Effector memory CD4-positive, alpha-beta T cell (primary cell): ENCODE results near the gene LRRC4C.

Source experiments
- DNase-seq, 3 donors: peaks; one replicate each; pipeline ENCODE4 v3.0.0-alpha.2; 2020
- H3K27ac ChIP-seq: 2 replicates; pipeline ENCODE4 v1.7.0; 2013; ENCODE audit warnings: mild to moderate bottlenecking, low read length, moderate library complexity; ENCODE audit not compliant: insufficient read depth, poor library complexity, severe bottlenecking
- H3K27me3 ChIP-seq: replicated peaks from 2 replicates; pipeline ENCODE4 v1.7.0; 2013; ENCODE audit warnings: mild to moderate bottlenecking, low read length; ENCODE audit not compliant: insufficient read depth, control insufficient read depth, poor library complexity, severe bottlenecking
- H3K36me3 ChIP-seq: 2 replicates; pipeline ENCODE4 v1.7.0; 2013; ENCODE audit warnings: mild to moderate bottlenecking, low read length, moderate library complexity; ENCODE audit not compliant: control insufficient read depth, insufficient read depth
- H3K4me1 ChIP-seq: 2 replicates; pipeline ENCODE4 v1.7.0; 2013; ENCODE audit warnings: low read length, mild to moderate bottlenecking; ENCODE audit not compliant: control insufficient read depth, insufficient read depth, poor library complexity, severe bottlenecking
- H3K4me3 ChIP-seq: 2 replicates; pipeline ENCODE4 v1.7.0; 2013; ENCODE audit warnings: low read length, low read depth, mild to moderate bottlenecking; ENCODE audit not compliant: insufficient read depth, poor library complexity, severe bottlenecking
- H3K9me3 ChIP-seq: 2 replicates; pipeline ENCODE4 v1.7.0; 2013; ENCODE audit warnings: mild to moderate bottlenecking, low read length, moderate library complexity; ENCODE audit not compliant: control insufficient read depth

Gene LRRC4C

DNA sequence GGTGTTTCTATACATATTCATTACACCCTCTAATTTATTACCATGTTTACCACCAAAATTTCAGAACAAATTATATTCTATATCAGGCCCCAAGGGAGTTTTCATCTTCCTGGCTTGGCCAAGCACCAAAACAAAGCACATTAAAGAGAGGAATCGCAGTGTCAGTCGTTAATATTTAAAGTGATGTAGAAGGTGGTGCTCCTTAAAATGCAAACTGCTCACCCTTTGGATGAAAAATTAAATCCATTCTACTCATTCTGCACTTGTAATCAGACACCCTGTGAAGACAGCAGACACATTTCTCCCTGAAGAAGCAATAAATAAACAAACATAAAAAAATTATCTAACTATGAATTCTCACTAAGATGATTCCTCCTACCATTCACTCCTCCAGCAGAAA is 113.4 kb downstream of the LRRC4C start:
- DNase-seq = no peak
- no peaks in the 10 kb centered on the region for H3K36me3 ChIP-seq
- H3K9me3 ChIP-seq = no peaks in the 10 kb centered on the region
- H3K27ac ChIP-seq = no peak overlapping the region
- no peak overlapping the region for H3K4me3 ChIP-seq
- no peaks in the 10 kb centered on the region for H3K4me1 ChIP-seq
- H3K27me3 ChIP-seq = no peaks in the 10 kb centered on the region

DNA sequence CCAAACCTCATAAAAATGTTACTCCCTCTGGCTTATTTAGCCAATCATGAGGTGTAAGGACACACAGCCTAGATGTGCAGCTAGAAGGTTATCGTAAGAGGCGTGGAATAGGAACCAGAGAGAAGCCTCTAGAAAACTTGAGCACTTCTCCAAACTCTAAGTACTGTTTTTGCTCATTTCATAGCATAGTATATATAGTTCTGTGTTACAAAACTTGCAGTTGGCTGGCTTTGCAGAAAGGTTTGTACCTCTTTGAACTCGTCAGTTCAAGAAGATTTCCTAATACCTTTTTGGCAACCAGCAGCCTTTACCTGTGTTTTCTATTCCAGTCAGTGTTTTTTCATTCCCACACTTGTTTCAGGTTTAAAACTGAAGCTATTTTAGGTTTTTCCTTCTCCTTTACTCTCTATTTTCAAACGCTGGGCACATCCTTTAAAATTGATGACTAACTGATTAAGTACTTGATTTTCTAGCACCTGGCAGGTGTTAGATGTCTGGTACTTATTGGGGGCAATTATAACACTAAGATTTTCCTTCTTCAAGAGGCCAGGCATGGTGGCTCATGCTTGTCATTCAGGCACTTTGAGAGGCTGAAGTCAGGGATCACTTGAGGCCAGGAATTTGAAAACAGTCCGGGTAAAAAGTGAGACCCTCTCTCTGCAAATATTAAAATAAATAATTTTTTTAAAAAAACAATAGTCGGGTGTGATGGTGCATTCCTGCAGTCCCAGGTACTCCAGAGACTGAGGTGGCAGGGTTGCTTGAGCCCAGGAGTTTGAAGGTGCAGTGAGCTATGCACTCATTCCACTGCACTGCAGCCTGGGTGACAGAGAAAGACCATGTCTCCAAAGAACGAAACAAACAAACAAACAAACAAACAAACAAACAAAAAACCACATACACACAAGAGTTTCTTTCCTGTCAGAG is 125.2 kb downstream of the LRRC4C start:
- H3K27me3 ChIP-seq = no peaks in the 10 kb centered on the region
- no peak overlapping the region for H3K27ac ChIP-seq
- no peaks in the 10 kb centered on the region for H3K36me3 ChIP-seq
- no peak for DNase-seq
- no peaks in the 10 kb centered on the region for H3K9me3 ChIP-seq
- no peaks in the 10 kb centered on the region for H3K4me1 ChIP-seq
- H3K4me3 ChIP-seq = no peak overlapping the region

DNA sequence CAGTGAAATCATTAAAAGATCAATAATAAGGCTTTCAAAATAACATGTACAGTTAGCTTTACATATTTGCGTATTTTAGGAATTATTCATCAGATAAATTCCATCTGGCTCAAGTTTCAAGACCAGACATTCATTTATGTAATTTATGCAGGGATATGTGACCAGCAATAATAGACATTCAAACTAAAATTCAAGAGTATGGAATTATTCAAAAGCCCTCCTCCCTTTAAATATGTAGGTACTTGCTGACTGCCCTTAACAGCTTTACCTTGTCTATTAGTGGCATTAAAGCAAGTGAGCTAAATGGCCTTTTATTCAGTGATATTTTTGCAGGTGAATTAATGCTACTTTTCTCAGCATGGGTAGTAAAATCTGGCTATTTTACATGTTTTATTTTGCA is 126.1 kb downstream of the LRRC4C start:
- Histone ChIP-seq H3K4me3 (no peak overlapping the region), H3K36me3 (no peaks in the 10 kb centered on the region), H3K27me3 (no peaks in the 10 kb centered on the region), H3K4me1 (no peaks in the 10 kb centered on the region), H3K9me3 (no peaks in the 10 kb centered on the region), H3K27ac (no peak overlapping the region)
- no peak for DNase-seq

DNA sequence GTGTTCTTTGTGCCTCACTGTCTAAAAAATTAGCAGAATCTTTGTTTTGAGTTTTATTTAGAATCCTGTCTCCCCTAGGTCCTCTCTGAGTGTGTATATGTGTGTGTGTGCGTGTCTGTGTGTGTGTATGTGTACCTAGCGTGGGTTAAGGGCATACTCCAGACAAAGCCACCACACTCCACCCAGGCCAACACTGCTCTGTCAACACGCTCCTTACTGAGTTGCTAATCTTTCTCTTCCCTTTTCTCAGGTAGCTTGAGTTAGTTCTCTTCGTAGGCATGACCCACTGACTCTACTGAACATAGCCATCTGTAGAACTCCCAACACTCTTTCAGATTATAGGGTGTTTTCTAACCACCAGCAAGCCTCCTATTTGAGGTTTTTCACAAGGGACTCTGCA is 131.1 kb downstream of the LRRC4C start:
- DNase-seq = no peak
- Histone ChIP-seq H3K27me3 (no peaks in the 10 kb centered on the region), H3K9me3 (no peaks in the 10 kb centered on the region), H3K27ac (no peak overlapping the region), H3K4me3 (no peak overlapping the region), H3K4me1 (no peaks in the 10 kb centered on the region), H3K36me3 (no peaks in the 10 kb centered on the region)

DNA sequence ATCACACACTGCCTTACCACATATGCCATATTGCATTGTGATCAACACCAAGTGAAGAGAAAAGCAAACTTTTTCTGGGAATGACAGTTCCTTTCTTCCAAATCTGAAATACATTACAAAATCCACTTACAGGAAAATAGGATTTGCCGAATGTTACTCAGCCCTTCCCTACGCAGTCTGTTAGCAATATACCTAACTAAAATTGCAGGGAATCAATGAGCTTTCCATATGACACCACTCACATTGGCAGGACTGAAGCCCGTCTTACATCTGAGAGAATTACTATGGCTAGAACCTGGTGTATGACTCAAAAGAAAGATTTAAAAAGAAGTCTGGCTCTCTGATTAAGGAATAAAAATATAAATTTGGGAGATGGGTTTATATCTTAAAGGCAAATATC is 136.0 kb downstream of the LRRC4C start:
- Histone ChIP-seq H3K27ac (no peak overlapping the region), H3K4me3 (no peak overlapping the region), H3K4me1 (no peaks in the 10 kb centered on the region), H3K9me3 (no peaks in the 10 kb centered on the region), H3K27me3 (no peaks in the 10 kb centered on the region), H3K36me3 (no peaks in the 10 kb centered on the region)
- no peak for DNase-seq

DNA sequence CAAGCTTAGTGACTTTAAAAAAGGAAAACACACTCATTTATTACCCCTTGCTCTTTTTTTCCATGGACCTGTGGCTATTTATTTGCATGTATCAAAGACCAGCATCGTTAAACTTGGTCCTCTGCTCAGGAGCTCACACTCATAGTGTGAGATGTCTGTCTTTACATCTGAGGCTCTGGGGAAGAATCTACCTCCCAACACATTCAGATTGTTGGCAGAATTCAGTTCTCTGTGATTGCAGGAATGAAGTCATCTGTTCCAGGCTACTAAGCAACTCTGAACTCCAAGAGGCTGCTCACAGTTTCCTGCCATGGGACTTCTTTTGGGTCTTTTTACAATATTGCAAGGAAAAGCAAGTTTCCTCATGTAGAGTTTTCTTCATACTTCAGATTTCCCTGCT is 138.8 kb downstream of the LRRC4C start:
- Histone ChIP-seq H3K27ac (no peak overlapping the region), H3K36me3 (no peaks in the 10 kb centered on the region)

DNA sequence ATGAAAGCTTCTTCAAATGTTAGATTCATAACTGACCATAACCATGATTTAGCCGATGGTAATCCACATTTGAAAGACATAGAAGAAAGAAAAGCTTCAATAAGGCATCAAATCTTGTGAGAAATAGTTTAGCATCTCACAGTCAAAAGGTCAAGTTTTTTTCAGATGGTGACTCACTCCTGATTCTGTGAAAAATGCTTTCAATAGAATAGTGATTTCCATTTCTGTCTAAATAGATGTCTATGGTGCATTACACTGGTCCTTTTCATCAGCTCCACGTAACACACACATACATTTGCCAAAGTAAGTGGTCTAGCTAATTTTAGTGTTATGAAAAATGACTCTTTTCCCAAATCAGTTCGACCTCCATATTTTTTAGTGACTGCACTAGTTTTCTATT is 139.2 kb downstream of the LRRC4C start:
- H3K4me1 ChIP-seq = no peaks in the 10 kb centered on the region
- H3K9me3 ChIP-seq = no peaks in the 10 kb centered on the region
- no peaks in the 10 kb centered on the region for H3K27me3 ChIP-seq
- H3K4me3 ChIP-seq = no peak overlapping the region
- no peaks in the 10 kb centered on the region for H3K36me3 ChIP-seq
- no peak overlapping the region for H3K27ac ChIP-seq
- DNase-seq = no peak

More for the DNA sequence above, 138.8 kb downstream of the LRRC4C start:
- Histone ChIP-seq H3K4me3 (no peak overlapping the region), H3K27me3 (no peaks in the 10 kb centered on the region), H3K4me1 (no peaks in the 10 kb centered on the region), H3K9me3 (no peaks in the 10 kb centered on the region)
- DNase-seq = no peak

DNA sequence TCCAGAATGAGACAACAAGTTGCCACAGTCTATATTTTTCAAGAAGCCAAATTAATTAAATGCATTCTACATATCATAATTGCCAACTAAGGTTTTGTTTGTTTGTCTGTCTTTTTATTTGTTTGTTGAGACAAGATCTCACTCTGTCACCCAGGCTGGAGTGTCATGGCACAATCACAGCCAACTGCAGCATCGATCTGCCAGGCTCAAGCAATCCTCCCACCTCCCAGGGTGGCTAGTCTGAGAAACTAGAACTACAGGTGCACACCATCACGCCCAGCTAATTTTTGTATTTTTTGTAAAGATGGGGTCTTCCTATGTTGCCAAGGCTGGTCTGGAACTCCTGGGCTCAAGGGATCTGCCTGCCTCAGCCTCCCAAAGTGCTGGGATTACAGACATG is 140.0 kb downstream of the LRRC4C start:
- Histone ChIP-seq H3K27me3 (no peaks in the 10 kb centered on the region), H3K4me3 (no peak overlapping the region), H3K9me3 (no peaks in the 10 kb centered on the region), H3K27ac (no peak overlapping the region), H3K4me1 (no peaks in the 10 kb centered on the region), H3K36me3 (no peaks in the 10 kb centered on the region)
- no peak for DNase-seq

DNA sequence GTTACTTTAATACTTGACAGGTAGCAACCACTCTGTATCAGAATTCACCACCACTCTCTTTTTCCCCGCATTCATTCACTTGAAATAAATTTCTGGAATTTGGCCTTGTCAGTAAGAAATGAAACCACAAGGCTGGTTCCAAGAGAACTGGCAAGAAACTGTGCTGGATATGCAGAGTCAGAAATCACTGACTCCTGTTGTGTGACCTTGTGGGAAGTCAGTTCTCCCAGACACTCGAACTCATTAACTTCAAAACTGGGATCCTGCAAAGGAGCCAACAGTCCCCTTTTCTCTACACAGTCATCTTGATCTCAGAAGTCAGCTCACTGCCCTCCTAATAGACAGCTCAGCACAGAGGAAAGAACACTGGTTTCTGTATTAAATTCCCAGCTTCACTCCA is 142.7 kb downstream of the LRRC4C start:
- DNase-seq = no peak
- Histone ChIP-seq H3K27me3 (no peaks in the 10 kb centered on the region), H3K27ac (no peak overlapping the region), H3K4me3 (no peak overlapping the region), H3K36me3 (no peaks in the 10 kb centered on the region), H3K9me3 (no peaks in the 10 kb centered on the region), H3K4me1 (no peaks in the 10 kb centered on the region)

DNA sequence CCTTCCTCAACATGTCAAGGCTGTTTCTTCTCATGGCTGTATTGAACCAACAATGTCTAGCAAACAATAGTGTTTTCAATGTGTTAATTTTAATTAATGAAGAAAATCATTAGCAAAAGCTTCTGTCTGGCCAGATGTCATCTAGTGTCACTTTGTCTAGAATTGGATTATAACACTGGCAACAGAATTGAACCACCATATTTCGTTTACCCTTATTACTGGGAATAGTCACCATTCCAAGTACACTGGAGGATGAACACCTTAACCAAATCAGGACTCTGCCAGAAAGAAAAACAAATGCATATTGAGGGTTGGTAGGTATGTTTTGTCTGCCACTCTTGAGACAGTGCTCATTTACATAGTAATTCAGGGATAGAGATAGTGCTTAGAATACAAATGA is 146.2 kb downstream of the LRRC4C start:
- Histone ChIP-seq H3K9me3 (no peaks in the 10 kb centered on the region), H3K27me3 (no peaks in the 10 kb centered on the region), H3K36me3 (no peaks in the 10 kb centered on the region), H3K4me3 (no peak overlapping the region), H3K4me1 (no peaks in the 10 kb centered on the region), H3K27ac (no peak overlapping the region)
- no peak for DNase-seq
